HepG2 (cell line): Measurements from ENCODE around the gene GGA3. TPM values are rescaled to one million over a fixed set of nuclear protein-coding genes. Genes with fewer than 3 reads are reported as not detected.

Experiments used
- ARNTL ChIP-seq: sonication (generic); formaldehyde crosslinking; IDR thresholded peaks from 2 replicates; pipeline ENCODE4 v1.4.0; 2020; ENCODE audit warnings: mild to moderate bottlenecking, missing genetic modification reagents
- BCL3 ChIP-seq: sonication (generic); formaldehyde crosslinking; IDR thresholded peaks from 2 replicates; pipeline ENCODE4 v1.5.1; 2020; ENCODE audit warnings: mild to moderate bottlenecking, missing genetic modification reagents, moderate library complexity
- BHLHE40 ChIP-seq: IDR thresholded peaks from 2 replicates; pipeline ENCODE4 v1.6.1; 2011; ENCODE audit warnings: low read length, improper control_type of control experiment
- ETV6 ChIP-seq: sonication (generic); formaldehyde crosslinking; conservative IDR thresholded peaks from 2 replicates; pipeline ENCODE4 v1.4.0; 2020; ENCODE audit warnings: missing genetic modification reagents
- GPN1 ChIP-seq: sonication (generic); formaldehyde crosslinking; IDR thresholded peaks from 2 replicates; pipeline ENCODE4 v1.5.1; 2020; ENCODE audit warnings: missing genetic modification reagents, borderline replicate concordance
- GTF3A ChIP-seq: sonication (generic); formaldehyde crosslinking; conservative IDR thresholded peaks from 2 replicates; pipeline ENCODE4 v1.4.0; 2020; ENCODE audit warnings: mild to moderate bottlenecking, missing genetic modification reagents
- HINFP ChIP-seq: sonication (generic); formaldehyde crosslinking; IDR thresholded peaks from 2 replicates; pipeline ENCODE4 v1.4.0; 2020; ENCODE audit warnings: low read depth, mild to moderate bottlenecking, missing genetic modification reagents
- KLF16 ChIP-seq, 2 experiments: sonication (generic) in 1 of 2; formaldehyde crosslinking in 1 of 2; IDR thresholded peaks; 2 replicates each; pipeline versions ENCODE4 v1.6.1 to v1.8.0; 2016 to 2023; ENCODE audit warnings: missing genetic modification reagents in 2 of 2, missing compliant biosample characterization in 1 of 2
- KMT2B ChIP-seq: IDR thresholded peaks from 2 replicates; pipeline ENCODE4 v1.6.1; 2016; ENCODE audit warnings: missing genetic modification reagents, missing compliant biosample characterization
- PTBP1 ChIP-seq: fragments of 200-400 bp; formaldehyde crosslinking; IDR thresholded peaks from 2 replicates; pipeline ENCODE4 v1.6.1; 2018; ENCODE audit warnings: low read length, low read depth; ENCODE audit not compliant: poor library complexity, severe bottlenecking
- RFX3 ChIP-seq: IDR thresholded peaks from 2 replicates; pipeline ENCODE4 v1.6.1; 2016; ENCODE audit warnings: missing biosample characterization, missing genetic modification reagents
- RNF2 ChIP-seq: fragments of 450-650 bp; conservative IDR thresholded peaks from 2 replicates; pipeline ENCODE4 v1.6.1; 2016; ENCODE audit warnings: low read depth
- SPEN ChIP-seq: sonication (generic); formaldehyde crosslinking; IDR thresholded peaks from 2 replicates; pipeline ENCODE4 v1.5.1; 2020; ENCODE audit warnings: low read depth, mild to moderate bottlenecking, missing genetic modification reagents
- STAG1 ChIP-seq: sonication (generic); formaldehyde crosslinking; IDR thresholded peaks from 2 replicates; pipeline ENCODE4 v1.4.0; 2020; ENCODE audit warnings: missing genetic modification reagents
- TERF1 ChIP-seq: sonication (generic); formaldehyde crosslinking; IDR thresholded peaks from 2 replicates; pipeline ENCODE4 v1.8.0; 2022; ENCODE audit warnings: mild to moderate bottlenecking, missing genetic modification reagents, moderate library complexity
- TFAP4 ChIP-seq: sonication (generic); IDR thresholded peaks from 2 replicates; pipeline ENCODE4 v1.6.1; 2016; ENCODE audit warnings: low read depth, borderline replicate concordance
- THAP11 ChIP-seq: IDR thresholded peaks from 2 replicates; pipeline ENCODE4 v1.6.1; 2016; ENCODE audit warnings: missing biosample characterization, missing genetic modification reagents
- ZNF121 ChIP-seq: sonication (generic); formaldehyde crosslinking; IDR thresholded peaks from 2 replicates; pipeline ENCODE4 v1.5.0; 2020; ENCODE audit warnings: mild to moderate bottlenecking, missing genetic modification reagents
- ZNF382 ChIP-seq: sonication (generic); formaldehyde crosslinking; IDR thresholded peaks from 2 replicates; pipeline ENCODE4 v1.5.0; 2020; ENCODE audit warnings: missing genetic modification reagents, mild to moderate bottlenecking, borderline replicate concordance
- ZNF562 ChIP-seq: sonication (generic); formaldehyde crosslinking; IDR thresholded peaks from 2 replicates; pipeline ENCODE4 v1.8.0; 2022; ENCODE audit warnings: missing genetic modification reagents, borderline replicate concordance
- ZNF563 ChIP-seq: sonication (generic); formaldehyde crosslinking; IDR thresholded peaks from 2 replicates; pipeline ENCODE4 v1.8.0; 2022; ENCODE audit warnings: mild to moderate bottlenecking, moderate library complexity, missing genetic modification reagents
- ZNF570 ChIP-seq: sonication (generic); formaldehyde crosslinking; IDR thresholded peaks from 2 replicates; pipeline ENCODE4 v1.4.0; 2020; ENCODE audit warnings: mild to moderate bottlenecking, missing genetic modification reagents, borderline replicate concordance
- ZNF770 ChIP-seq: sonication (generic); formaldehyde crosslinking; IDR thresholded peaks from 2 replicates; pipeline ENCODE4 v1.5.0; 2020; ENCODE audit warnings: mild to moderate bottlenecking, missing genetic modification reagents
- polyA plus RNA-seq, 8 experiments: library from polyadenylated mRNA; depleted of rRNA in 3 of 8; stranded (reverse) in 7 of 8; unstranded in 1 of 8; fragments of >200 nt; fragmentation: Illumina TruSeq in 4 of 8; extraction: Trizol in 4 of 8; gene quantifications; 2 replicates each; pipeline versions ENCODE4 v1.2.1 to v1.2.3, GENCODE V29; 2011 to 2016; ENCODE audit warnings: low read depth in 4 of 8, missing spikeins in 1 of 8, mixed read lengths in 1 of 8; ENCODE audit not compliant: insufficient read depth in 1 of 8
- total RNA-seq, 5 experiments: library from RNA; depleted of rRNA; stranded (reverse); fragments of >200 nt; fragmentation: Illumina TruSeq; extraction: Trizol; gene quantifications; 2 replicates each; pipeline ENCODE4 v1.2.3, GENCODE V29; 2016; ENCODE audit warnings: low read depth in 1 of 5

Gene GGA3
- total and polyA plus RNA-seq, 2 of the 13 experiments (the other 11 are each of a cell fraction or from before 2014, with no cell fraction given): 28.4 to 43.7 TPM

- TF ChIP-seq BCL3 (CRISPR knock-in tag) (no peak; the same call in 1 of the 2 replicates), ZNF382 (CRISPR knock-in tag) (no peak), HINFP (CRISPR knock-in tag) (0 out of 2 replicates have a peak, but pooled peaks have one; percentile 53), GPN1 (CRISPR knock-in tag) (no peak), GTF3A (CRISPR knock-in tag) (no peak), ETV6 (no peak), KLF16 (CRISPR knock-in tag; IDR thresholded peaks at IDR 0.05) (peak in 1 of 2 experiments; percentile 83; a peak in 2 of 4 replicates), TFAP4 (peak; percentile 76; the same call in 1 of the 2 replicates), PTBP1 (no peak), TERF1 (no peak), ZNF563 (CRISPR knock-in tag) (peak; percentile 56; the same call in 1 of the 2 replicates), ZNF770 (CRISPR knock-in tag) (no peak), BHLHE40 (no peak), RFX3 (CRISPR knock-in tag) (no peak), ZNF121 (CRISPR knock-in tag) (peak; percentile 88), ZNF570 (CRISPR knock-in tag) (no peak), THAP11 (CRISPR knock-in tag) (peak; percentile 85), ARNTL (peak; percentile 75; the same call in 1 of the 2 replicates), ZNF562 (CRISPR knock-in tag) (no peak), RNF2 (no peak), STAG1 (peak; percentile 24), KMT2B (CRISPR knock-in tag) (no peak), SPEN (CRISPR knock-in tag) (peak; percentile 67; the same call in 1 of the 2 replicates)
Observed at GRCh38 chr17:75295201-75296158, 34.1 kb upstream of the GGA3 start (continued).
